Measurements from ENCODE around the gene TAF11L3.

GRCh38 chr5:17470064-17470463, 48.1 kb upstream of the TAF11L3 start:
- TF ChIP-seq, protein P1, sequence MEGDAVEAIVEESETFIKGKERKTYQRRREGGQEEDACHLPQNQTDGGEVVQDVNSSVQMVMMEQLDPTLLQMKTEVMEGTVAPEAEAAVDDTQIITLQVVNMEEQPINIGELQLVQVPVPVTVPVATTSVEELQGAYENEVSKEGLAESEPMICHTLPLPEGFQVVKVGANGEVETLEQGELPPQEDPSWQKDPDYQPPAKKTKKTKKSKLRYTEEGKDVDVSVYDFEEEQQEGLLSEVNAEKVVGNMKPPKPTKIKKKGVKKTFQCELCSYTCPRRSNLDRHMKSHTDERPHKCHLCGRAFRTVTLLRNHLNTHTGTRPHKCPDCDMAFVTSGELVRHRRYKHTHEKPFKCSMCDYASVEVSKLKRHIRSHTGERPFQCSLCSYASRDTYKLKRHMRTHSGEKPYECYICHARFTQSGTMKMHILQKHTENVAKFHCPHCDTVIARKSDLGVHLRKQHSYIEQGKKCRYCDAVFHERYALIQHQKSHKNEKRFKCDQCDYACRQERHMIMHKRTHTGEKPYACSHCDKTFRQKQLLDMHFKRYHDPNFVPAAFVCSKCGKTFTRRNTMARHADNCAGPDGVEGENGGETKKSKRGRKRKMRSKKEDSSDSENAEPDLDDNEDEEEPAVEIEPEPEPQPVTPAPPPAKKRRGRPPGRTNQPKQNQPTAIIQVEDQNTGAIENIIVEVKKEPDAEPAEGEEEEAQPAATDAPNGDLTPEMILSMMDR (conservative IDR thresholded peaks at IDR 0.05 in 1 of 2, IDR thresholded peaks at IDR 0.05 in 1 of 2; ENCODE audit: low read depth in 1 of 2, low read length in 2 of 2): no peak
- TF ChIP-seq EZH2 (IDR thresholded peaks at IDR 0.05; ENCODE audit: low read length, missing control alignments): no peak
